ENCODE measurements around the gene HERC3.
"Not testable (repeated sequence)": the region's sequence is repeated elsewhere in the genome, so short reads cannot be mapped to it uniquely, and the experiment has no call there.

Gene HERC3

DNA sequence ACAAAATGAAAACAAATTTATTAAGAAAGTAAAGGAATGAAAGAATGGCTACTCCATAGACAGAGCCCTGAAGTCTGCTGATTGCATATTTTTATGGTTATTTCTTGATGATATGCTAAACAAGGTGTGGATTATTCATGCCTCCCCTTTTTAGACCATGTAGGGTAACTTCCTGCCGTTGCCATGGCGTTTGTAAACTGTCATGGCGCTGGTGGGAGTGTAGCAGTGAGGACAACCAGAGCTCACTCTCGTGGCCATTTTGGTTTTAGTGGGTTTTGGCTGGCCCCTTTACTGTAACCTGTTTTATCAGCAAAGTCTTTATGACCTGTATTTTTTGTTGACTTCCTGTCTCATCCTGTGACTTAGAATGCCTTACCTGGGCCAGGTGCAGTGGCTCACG lies 17.5 kb downstream of the HERC3 start:
- not testable (repeated sequence) for DNase-seq

DNA sequence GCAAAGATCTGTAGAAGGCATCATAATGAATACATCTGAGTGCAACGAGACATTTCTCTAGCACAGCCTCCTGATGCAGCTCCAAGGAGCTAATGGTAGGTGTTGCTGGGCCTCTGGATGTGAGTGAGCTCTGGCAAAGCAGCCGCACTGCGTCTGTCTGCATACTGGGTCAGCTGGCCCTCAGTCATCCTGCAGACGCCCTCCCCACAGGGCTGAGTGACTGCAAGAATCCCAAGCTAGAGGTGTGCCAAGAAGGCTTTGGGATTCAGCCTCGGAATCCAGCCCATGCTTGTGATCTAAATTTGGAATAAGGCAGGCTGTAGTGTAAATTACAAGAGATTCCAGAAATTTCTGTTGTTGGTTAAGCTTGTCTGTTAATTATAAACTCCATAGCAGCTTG lies 18.5 kb downstream of the HERC3 start:
- DNase-seq, result no peak

DNA sequence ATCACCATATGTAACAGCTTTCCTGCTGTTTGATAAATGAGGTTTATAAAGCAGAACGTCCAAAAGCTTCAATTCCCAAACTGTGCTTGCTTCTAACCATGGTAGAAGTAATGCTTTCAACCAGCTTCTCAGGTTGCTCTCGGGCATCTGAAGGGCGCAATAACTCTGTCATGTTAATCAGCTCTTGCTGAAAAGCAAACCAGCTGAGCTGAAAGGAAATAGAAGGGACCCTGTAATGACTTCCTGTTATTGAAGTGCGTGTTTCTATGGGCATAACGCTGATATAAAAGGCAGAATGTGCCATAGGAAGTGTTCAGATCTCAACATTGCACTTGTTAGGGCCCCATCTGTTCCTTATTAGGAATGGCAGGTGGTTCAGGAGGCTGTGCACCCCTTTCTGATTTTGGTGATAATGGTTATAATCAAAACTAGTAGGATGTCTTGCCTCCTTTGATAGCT lies 21.2 kb downstream of the HERC3 start:
- no peak for DNase-seq

DNA sequence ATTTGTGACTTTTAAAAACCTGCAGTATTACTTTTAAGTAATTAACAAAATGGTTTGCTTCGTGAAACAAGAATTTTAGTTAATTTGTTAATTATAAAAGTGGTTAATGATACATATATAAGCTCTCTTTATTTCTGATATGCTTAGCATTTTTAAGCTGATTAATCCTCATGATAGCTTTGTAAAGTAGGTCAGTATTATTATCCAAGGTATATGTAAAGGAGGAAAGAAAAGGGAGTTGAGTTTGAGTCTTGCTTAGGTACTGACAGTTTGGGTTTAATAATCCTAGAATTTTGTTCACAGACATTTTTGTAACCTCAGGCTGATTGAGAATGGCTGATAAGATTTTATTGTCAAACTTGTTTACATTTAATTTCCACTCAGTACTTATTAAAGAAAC lies 21.8 kb downstream of the HERC3 start:
- DNase-seq, result no peak

DNA sequence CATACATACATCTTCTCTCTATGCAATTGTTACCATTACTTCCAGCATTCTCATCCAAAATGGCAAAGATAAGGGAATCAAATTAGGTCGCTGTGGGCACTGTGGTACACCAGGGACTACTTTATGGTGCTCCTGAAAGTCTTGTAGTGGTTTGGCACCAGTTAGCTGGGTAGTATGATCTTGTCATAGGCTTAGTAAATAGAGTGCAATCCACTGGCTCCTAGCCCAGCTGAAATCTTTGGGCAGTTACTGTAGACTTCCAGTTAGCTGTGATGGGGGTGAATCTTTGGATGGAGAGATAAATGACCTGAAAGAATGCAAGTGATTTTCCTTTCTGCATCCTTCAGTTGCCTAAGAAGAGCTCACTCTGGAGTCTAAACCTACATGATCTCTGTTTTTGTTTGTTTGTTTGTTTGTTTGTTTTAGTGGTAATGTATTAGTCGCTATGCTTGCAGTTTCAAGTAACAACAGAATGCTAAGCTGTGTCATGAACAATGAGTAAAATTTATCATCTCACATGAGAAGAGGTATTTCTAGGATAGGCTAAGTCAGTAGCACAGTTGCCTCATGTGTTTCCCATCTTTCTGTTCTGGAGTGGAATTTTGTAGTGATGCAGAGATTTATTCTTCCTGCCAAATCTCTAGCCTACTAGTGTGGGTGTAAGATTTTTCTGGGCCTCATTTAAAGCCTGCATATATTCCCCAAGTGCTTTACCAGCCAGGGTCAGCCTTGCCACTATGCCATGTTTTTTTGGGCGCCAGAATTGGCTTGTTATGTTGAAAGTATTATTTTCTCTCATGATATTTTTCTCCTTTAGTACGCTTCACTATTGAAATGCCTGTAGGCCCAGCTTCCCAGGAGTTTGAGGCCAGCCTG lies 24.2 kb downstream of the HERC3 start:
- DNase-seq, result no peak

DNA sequence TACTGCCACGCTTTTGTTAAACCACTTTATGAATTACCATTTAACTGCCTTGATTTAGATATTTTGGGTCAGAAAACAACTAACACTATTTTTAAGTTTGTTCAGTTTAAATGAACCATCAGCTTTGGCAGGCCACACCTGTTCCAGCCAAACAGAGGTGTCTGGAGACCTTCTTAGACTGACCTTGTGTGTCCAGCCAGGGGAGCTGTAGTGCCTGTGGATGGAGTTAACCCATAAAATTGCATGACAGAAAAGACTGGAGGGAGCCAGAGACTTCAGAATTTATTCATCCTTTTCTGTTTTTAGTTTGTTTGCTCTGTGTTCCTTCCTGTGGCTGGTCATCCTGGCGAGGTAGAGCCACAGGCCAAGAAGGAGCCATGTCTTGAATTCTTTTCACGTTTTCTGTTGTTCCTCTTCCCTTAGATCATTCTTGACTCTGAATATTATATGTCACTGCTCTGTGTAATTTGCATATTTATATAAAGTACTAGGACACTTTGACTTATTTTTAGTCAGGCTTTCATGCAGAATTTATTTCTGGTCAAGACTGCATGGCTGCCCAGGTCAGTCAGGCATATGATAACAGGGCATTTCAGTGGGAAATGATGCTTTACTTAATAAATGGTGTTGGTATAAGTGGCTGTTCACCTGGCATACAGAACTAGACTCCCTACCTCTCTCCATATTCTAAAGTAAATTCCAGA lies 26.7 kb downstream of the HERC3 start:
- no peak for DNase-seq

DNA sequence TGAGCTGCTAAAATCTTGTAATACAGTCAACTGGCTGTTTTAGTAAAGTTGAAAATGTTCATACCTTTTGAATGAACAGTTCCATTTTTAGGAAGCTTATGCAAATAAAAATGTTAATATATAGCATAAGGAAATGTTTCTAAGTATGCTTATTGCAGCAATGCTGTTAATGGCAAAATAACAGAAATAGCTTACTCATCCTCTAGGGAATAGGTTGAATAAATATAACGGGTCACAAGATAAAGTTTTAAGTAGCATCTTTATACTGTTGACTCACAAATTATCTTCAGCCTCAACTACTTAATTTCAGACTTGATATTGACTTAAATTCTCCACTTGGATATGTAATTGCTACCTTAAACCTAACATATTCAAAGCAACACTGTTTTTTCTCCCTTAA lies 27.7 kb downstream of the HERC3 start:
- no peak for DNase-seq

DNA sequence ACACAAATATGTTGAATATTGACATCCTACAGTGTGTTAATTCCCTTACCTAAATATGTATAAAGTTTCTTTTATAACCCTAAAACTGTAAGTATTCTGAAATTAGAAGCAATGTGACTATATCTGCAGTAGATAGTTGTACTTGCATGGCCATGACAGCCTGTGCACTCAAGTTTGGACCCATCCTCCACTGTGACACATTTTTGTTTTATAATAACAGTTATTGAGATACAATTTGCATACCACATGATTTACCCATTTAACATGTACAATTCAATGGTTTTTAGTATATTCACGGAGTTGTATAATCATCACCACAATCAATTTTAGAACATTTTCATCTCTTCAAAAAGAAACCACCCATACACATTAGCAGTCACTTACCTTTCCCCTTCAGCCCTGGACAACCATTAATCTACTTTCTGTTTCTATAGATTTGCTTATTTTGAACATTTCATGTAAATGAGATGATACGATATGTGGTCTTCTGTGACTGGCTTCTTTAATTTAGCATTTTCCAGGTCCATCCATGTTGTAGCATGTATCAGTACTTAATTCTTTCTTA lies 29.6 kb downstream of the HERC3 start:
- no peak for DNase-seq

DNA sequence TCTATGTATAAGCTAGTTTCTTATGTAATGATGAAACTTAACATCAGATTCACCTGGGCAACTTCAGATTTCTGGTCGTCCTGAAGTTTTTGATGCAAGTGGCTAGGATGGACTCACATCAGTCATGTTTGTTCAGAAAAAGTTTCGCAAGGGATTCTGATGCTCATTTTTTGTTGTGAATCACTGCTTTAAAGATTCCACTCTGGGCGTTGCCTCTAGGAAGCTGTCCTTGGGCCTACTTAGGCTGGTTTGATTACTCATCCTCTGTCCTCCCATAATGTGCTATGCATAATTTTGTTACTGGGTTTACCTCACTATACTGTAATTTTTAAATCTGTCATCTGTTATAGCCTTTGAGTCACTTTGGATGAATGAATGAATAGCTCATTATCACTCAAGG lies 30.8 kb downstream of the HERC3 start:
- DNase-seq, result no peak

DNA sequence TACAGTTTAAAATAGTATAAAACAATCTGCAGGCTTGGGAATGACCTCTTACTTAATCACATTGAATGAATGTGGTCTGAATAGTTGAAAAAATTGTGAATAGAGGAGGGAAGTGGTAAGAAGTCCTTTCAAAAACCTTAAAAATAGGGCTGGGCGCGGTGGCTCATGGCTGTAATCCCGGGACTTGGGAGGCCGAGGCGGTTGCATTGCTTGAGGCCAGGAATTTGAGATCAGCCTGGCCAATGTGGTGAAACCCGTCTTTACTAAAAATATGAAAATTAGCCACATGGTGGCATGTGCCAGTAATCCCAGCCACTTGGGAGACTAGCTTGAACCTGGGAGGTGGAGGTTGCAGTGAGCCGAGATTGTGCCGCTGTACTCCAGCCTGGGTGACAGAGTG lies 36.5 kb downstream of the HERC3 start:
- no peak for DNase-seq

DNA sequence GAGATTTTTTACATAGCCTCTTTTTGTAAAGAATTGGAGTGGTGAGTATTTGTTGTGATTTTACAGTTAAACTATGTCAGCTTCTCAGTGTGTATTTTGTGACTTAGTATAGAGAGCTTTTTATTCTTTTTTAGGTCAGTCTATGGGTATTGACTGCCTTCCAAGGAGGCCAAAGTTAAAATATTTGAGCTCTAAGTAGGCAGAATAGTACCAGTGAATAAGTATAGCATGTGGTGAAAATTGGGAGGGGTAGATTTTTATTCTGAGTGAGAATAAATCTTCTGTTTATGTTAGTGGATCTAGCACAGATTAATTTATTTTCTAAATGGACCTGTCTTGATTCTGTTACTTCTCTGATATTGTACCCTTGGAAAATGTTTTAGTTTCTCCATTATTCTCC lies 37.5 kb downstream of the HERC3 start:
- no peak for DNase-seq

DNA sequence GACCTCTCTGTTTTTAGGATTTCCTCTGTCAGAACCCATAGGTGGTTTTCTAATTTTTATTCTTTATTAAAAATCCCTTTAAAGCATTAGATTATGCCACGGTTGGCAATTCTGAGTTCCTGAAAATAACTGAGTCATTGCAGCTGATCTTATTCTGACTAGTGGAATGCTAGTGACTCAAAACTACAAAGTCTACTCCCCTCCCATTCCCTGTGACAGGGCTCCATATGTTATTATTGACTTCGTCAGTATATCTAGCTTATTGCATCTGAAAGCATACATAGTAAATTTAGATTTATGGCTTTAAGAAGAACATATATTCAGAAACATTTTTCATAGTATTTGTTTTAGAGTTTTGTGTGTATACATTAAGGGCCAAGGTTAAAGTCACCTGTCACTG lies 38.5 kb downstream of the HERC3 start:
- DNase-seq, result no peak

DNA sequence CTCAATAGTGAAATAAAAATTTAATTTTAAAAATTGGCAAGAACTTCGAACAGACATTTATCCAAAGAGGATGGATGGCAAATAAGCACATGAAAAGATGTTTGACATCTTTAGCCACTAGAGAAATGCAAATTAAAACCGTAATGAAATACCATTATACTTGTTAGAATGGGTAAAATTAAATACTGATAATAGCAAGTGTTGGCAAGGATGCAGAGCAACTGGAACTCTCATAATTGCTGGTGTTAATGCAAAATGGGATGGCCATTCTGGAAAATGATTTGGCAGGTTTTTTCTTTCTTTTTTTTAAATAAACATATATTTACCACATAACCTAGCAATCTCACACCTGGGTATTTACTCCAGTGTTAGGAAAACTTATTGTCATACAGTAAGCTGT lies 51.7 kb downstream of the HERC3 start:
- no peak for DNase-seq

DNA sequence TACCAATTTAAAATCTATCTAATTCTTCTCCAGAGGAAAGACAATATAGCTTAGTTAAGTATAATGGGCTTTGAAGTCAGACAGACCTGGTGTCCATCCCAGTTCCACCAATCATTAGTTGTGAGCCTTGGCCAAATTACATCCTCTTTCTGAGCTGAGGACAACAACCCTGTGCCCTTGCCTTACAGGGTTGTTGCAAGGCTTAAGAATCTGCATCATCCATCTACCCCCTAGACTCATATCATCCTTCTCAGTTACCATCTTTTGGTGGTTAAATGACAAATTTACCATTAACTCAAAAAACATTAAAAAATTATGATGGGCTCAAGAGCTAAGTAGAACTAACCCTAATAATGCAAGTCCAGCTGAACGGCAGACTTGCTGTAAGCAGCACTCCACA lies 53.7 kb downstream of the HERC3 start:
- DNase-seq, result no peak

DNA sequence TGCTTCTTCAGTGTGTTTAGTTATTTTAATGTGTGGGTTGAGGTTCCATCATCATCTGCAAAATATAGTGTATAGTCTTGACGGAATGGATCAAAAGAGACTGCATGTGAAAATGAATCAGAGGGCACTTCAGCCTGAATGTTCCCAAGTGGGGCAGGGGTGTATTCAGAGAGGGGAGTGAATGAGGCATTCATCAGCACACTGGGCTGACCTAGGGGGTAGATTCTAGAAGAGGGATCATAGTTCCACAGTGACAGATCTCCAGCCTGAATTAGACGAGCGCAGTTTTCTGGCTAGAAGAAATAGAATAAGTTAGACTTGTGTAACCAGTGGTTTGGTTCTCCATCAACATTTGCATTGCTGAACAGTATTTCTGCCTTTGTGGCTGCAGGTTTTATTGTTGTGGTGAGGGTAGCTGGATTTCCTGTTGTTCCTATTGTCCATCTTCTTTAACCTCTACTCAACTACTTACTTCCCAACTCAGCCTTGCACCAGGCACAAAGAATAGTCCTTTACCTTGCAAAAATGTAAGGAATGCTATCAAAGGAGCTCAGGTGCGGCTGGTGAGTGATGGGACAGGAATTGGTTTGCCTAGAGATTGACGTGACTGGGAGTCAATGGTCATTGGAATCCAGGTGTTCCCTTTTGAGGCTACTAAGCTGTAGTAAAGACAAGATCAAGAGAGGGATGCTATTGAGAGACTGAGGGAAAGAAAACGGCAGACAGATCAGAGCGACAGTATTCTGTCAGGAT lies 54.4 kb downstream of the HERC3 start:
- DNase-seq, result no peak

DNA sequence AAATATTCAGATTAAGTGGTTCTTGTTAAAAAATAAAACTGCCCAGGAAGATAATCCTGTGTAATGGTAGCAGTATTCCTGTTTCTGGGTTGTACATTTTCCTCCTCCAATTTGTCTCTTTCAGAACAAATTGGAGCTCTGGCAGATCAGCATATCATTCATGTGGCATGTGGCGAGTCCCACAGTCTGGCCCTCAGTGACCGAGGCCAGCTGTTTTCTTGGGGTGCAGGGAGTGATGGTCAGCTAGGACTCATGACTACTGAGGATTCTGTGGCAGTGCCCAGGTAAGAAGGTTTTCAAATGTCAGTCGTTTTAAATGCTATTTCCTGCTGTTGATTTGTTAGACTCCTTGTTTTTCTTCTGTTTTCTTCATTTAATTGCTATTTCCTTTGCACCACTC lies 57.4 kb downstream of the HERC3 start:
- no peak for DNase-seq

DNA sequence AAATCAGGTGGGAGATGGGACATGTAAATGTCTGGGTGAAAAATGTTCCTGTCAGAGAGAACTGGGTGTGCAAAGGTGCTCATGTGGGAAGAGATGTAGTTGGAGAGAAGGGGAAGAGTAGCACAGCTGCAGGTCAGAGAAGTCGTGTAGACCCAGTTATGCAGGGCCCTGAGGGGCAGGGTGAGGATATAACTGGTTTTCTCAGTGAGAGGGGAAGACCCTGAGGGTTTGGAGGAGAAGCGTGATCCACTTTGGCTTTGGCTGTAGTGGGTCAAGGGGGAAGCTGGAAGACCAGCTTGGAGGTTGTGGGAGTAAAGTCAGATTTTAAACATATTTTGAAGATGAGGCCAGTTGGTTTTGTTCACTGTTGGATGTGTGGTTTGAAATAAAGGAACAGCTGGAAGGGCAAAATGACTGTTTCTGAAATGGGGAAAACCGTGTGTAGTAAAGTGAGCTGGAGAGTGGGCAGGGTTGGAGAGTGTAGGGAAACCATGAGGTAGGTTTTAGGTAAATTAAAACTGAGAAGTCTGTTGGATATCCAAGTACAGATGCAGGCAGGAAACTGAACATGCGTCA lies 61.2 kb downstream of the HERC3 start:
- no peak for DNase-seq

DNA sequence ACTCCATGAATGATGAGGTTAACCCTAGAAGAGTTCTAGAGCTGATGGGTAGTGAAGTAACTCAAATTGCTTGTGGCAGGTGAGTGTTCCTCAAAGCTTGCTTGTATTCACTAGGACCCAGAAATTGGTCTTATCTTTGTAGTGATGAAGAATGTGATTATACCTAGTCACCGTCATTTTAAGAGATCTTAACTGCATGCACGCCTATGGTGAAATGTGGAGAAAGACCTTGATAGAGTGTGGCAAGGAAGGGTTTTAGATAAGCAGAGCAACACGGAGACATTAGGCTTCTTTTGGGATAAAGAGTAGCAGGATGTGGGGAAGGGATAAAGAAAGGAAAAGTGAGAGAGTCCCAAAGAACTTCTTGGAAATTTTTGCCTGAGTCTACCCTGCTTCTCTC lies 62.9 kb downstream of the HERC3 start:
- DNase-seq, result no peak

DNA sequence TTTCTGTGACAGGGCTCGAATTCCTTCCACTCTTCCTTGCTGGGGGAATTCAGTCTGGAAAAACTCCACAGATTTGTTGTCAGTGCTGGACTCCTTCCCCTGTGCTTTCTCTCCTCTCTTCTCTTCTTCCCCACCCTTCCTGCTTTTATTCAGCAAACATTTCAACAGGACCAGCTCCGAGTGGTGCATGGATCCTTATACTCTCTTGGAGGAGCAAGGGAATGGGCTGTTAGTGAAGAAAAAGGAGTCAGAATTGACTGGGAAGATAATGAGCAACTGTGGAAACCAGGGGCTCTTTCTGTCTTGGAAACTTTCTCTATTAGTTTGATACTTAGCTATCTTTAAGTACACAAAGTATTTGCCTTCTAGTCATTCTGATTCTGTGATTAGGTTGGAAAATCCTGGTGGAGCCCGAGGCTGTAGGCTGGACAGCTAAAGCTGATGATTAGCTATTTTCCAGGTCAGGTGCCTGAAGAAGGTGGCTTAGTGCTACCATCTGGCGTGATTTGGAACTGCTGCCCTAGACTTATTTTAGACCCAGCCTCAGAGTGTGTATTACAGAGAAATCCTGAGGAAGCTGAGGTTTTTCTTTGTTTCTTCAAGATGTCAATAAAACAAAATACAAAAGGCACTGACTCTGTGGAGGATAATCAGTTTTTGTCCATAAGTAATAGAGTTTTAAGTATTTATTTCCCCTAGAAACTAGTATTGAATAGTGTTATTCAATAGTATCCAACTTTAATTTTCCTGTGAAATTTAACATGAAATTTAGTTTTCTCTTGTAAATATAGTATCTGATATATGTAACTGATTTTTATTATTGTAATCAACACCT lies 67.0 kb downstream of the HERC3 start:
- no peak for DNase-seq

DNA sequence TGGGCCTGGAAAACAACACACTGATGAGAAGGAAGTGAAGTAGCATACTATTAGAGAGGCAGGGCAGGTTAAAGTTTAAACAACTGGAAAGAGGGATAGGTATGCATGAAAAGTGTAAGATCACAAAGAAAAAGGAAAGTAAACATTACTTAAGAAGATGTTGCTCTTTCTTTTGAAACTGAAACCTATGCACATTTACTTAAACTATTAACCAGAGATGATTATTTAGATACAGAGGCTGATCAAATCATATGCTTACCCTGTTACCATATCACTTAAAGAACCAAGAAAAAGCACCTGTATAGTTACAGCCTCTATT lies 67.6 kb downstream of the HERC3 start:
- no peak for DNase-seq

DNA sequence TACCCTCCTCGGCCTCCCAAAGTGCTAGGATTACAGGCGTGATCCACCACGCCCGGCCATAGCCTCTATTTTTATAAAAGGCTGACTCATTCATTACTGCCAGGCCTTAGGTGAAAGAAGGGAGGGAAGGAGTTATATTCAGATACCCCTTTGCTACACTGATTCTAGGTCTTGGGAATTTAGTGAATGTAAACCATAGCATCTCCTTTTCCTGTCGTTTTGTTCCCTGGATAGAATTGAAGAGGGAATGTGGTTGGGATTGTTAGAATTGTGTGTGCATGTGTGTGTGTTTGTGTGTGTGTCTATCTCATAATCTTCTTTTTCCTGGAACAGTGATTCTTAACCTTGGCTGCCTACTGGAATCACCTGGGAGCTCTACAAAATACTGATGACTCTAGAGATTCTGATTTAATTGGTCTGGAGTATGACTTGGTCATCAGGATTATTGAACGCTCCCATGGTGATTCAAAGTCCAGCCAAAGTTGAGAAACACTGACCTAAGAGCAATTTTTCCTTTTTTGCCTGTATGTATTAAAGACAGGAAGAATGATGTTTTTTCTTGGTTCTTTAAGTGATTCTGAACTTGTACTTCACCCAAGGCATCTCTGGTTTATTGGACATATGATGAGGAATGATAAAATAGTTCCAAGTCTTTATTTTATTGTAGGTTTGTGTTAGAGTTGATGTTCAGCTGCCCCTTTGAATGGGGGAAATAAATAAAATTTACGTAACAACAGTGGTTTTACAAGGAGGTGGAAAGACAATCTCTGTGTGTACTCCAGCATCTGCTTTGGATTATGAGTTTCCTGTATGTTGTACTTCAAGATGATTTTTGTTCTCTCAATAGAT lies 68.4 kb downstream of the HERC3 start:
- DNase-seq, result no peak
